Activated T-cell treated with anti-CD3 and anti-CD28 coated beads, Interleukin-2, amount 50 U/mL, for 72 hours (primary cell): ENCODE results near the gene PYDC1. TPM values are rescaled to one million over a fixed set of nuclear protein-coding genes. Genes with fewer than 3 reads are reported as not detected.

ENCODE experiments used
- ATAC-seq, 2 donors: fragments of 150-1000 bp; cut with Tn5 transposase; replicated peaks in 1 of 2; 2 replicates each; pipeline ENCODE4 v1.10.0; 2021; ENCODE audit warnings: moderate library complexity in 2 of 2, mild to moderate bottlenecking in 1 of 2
- DNase-seq, 2 donors: peaks; one replicate each; pipeline ENCODE4 v3.0.0; 2021 to 2022; ENCODE audit warnings: mixed read lengths in 1 of 2
- H3K27ac Mint-ChIP-seq: one replicate; pipeline ENCODE4 v1.8.0; 2022; ENCODE audit warnings: mild to moderate bottlenecking, moderate library complexity, mixed read lengths
- H3K27me3 Mint-ChIP-seq: one replicate; pipeline ENCODE4 v1.8.0; 2022; ENCODE audit warnings: low read depth, mixed read lengths
- H3K36me3 Mint-ChIP-seq, 2 donors: one replicate each; pipeline ENCODE4 v1.8.0; 2022; ENCODE audit warnings: mixed read lengths in 2 of 2, mild to moderate bottlenecking in 1 of 2; ENCODE audit not compliant: insufficient read depth in 2 of 2
- H3K4me1 Mint-ChIP-seq: one replicate; pipeline ENCODE4 v1.8.0; 2022; ENCODE audit warnings: low read depth, mixed read lengths
- H3K4me3 Mint-ChIP-seq, 2 donors: one replicate each; pipeline ENCODE4 v1.8.0; 2022; ENCODE audit warnings: mild to moderate bottlenecking in 2 of 2, mixed read lengths in 2 of 2, moderate library complexity in 2 of 2
- H3K9me3 Mint-ChIP-seq, 2 donors: one replicate each; pipeline ENCODE4 v1.8.0; 2022; ENCODE audit warnings: mixed read lengths in 2 of 2
- total RNA-seq, 2 donors: library from RNA; stranded (reverse); gene quantifications; one replicate each; pipeline ENCODE4 v1.2.3, GENCODE V29; 2022

The PYDC1 gene
- total RNA-seq, 2 donors from 2014 or later, result not detected

- Mint-ChIP-seq H3K27ac (no peak overlapping the region), H3K36me3 (no peaks in the 10 kb centered on the region), H3K9me3 (no peaks in the 10 kb centered on the region), H3K4me3 (no peak overlapping the region), H3K27me3 (no peaks in the 10 kb centered on the region), H3K4me1 (no peaks in the 10 kb centered on the region)
- ATAC-seq, result no peak
- no peak for DNase-seq
Measured at GRCh38 chr16:31168848-31169247, 48.1 kb downstream of the PYDC1 start.

DNA sequence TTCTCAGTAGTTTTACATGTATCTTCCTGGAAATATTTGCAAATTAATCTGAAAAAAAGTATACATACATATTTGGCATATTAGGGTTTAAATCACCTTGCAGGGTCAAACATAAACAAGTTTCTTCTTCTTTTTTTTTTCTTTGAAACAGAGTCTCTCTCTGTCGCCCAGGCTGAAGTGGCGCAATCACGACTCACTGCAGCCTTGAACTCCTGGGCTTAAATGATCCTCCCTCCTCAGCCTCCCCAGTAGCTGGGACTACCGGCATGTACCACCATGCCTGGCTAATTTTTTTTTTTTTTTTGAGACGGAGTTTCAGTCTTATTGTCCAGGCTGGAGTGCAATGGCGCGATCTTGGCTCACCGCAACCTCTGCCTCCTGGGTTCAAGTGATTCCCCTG is 49.6 kb downstream of the PYDC1 start:
- DNase-seq (no peak), ATAC-seq (no peak)
- no peak overlapping the region for H3K27ac Mint-ChIP-seq
- H3K27me3 Mint-ChIP-seq, result no peaks in the 10 kb centered on the region
- no peaks in the 10 kb centered on the region for H3K36me3 Mint-ChIP-seq
- no peaks in the 10 kb centered on the region for H3K4me1 Mint-ChIP-seq
- H3K4me3 Mint-ChIP-seq, result no peak overlapping the region
- no peaks in the 10 kb centered on the region for H3K9me3 Mint-ChIP-seq

Other genes starting within 250 kb of the PYDC1 start
- gene HSD3B7, start 231.9 kb downstream of the PYDC1 start, total RNA-seq, result 1 to 10 TPM; 2.4 to 4.7 TPM
- 1 to 10 TPM; 2.2 to 6.1 TPM for gene STX1B, start 206.5 kb downstream of the PYDC1 start, total RNA-seq
- gene STX4, start 183.6 kb downstream of the PYDC1 start, total RNA-seq, result 10 to 100 TPM; 51.8 to 54.7 TPM
- 1 to 10 TPM; 6.9 to 7.8 TPM for gene ZNF668, start 142.9 kb downstream of the PYDC1 start, total RNA-seq
- 10 to 100 TPM; 23.0 to 24.1 TPM for gene ZNF646, start 142.7 kb downstream of the PYDC1 start, total RNA-seq
- 1 to 10 TPM; 6.2 to 7.7 TPM for gene PRSS53, start 128.2 kb downstream of the PYDC1 start, total RNA-seq
- gene VKORC1, start 122.3 kb downstream of the PYDC1 start, total RNA-seq, result 10 to 100 TPM; 52.2 to 55.6 TPM
- gene BCKDK, start 108.7 kb downstream of the PYDC1 start, total RNA-seq, result 10 to 100 TPM; 21.6 to 24.5 TPM
- gene KAT8, start 99.5 kb downstream of the PYDC1 start, total RNA-seq, result 10 to 100 TPM; 50.8 to 55.5 TPM
- gene PRSS8, start 81.4 kb downstream of the PYDC1 start, total RNA-seq, result not detected
- under 1 TPM; 0.19 TPM for gene PRSS36, start 67.1 kb downstream of the PYDC1 start, total RNA-seq
- gene FUS, start 37.0 kb downstream of the PYDC1 start, total RNA-seq, result 100 to 1,000 TPM; 411 to 528 TPM
- gene PYCARD, start 14.4 kb downstream of the PYDC1 start, total RNA-seq, result 10 to 100 TPM in 1 of 2 donors, 1 to 10 TPM in 1; 7.4 to 13.6 TPM
- gene TRIM72, start 3.0 kb downstream of the PYDC1 start, total RNA-seq, result under 1 TPM in 1 of 2 donors, not detected in 1; 0.05 TPM
- gene ITGAM, start 42.8 kb upstream of the PYDC1 start, total RNA-seq, result 1 to 10 TPM; 1.8 to 3.7 TPM
- 100 to 1,000 TPM in 1 of 2 donors, 10 to 100 TPM in 1; 79.3 to 146 TPM for gene ITGAX, start 138.0 kb upstream of the PYDC1 start, total RNA-seq
- under 1 TPM; 0.05 to 0.14 TPM for gene ITGAD, start 176.2 kb upstream of the PYDC1 start, total RNA-seq
- not detected for gene COX6A2, start 211.2 kb upstream of the PYDC1 start, total RNA-seq
- under 1 TPM; 0.38 to 0.53 TPM for gene ZNF843, start 225.7 kb upstream of the PYDC1 start, total RNA-seq
- 10 to 100 TPM; 11.2 to 12.2 TPM for gene ARMC5, start 242.4 kb upstream of the PYDC1 start, total RNA-seq